ENCODE data around the gene PPP3R1.
"Not testable (repeated sequence)": the region's sequence is repeated elsewhere in the genome, so short reads cannot be mapped to it uniquely, and the experiment has no call there.

PPP3R1 gene

DNA sequence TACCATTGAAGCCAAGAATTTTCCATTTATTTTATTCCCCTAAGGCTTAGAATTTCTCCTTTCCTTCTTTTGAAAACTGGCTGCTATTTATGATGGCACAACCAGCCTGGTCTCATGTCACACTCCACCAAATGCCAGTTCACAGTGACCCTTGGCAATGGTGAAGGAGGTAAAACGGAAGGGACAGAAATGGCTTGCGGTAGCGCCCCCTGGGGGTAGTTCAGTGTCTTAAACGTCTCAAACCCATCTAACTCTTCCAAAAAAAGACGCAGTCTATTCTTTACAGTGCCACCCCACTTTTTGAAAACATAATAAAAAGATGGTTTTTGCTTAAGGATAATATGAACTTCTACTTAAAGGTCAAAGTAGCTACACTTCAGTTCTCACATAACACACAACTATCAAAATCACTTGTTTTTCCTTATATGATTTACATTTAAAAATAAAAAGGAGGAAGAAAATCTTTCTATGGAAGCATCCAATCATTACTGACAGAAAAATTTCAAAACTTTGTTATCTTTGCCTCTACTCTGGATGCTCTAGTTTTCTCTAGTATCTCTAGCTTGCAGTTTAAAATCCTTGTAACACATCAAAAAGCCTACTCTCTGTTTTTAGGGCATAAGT, 66.7 kb downstream of the PPP3R1 start:
- peak; percentile 62 for DNase-seq

DNA sequence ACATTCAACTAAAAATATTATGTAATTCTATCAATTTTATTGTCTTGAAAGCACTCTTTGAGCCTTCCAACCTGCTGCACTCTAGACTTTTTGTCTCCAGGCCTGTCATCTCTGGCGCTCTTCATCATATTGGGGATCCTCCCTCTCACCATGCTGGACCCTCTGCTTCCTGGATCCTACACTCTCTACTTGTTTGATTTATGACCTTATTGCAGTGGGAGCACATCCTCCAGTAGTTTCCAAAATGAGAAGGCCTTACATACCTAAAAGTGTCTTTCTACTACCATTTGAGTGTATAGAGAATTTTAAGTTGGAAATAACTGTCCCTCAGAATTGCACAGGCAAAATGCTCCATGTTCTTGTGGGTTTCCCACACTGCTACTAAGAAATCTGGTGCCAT, 69.4 kb downstream of the PPP3R1 start:
- DNase-seq: no peak

DNA sequence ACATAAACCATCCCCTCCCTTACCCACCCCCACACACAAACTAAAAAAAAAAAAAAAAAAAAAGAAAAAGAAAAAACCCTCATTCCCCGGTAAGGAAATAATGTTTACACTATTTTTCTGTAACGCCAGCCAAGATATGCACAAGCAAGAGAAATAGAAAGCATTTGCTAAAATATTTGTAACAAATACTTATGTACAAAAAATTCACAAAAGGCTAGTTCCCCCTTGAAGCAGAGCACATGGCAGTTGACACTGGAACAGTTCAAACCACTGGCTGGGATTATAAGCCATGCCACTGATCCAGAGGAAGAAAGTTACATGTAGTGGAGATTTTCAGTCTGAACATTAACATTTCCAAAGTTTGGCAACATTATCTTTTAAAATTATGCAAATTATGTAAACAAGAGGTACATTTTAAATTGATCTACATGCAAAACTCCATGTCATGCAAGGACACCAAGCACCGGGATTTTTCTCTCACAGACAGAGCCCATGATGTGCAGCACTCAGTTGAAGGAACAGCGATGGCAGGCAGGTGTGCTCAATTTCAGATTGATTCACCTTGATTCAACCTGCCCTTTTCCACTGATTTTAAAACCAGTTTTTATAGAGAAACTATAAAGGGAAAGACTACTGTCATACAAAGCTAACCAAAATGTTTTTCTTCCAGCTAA, 73.2 kb downstream of the PPP3R1 start:
- no peak for DNase-seq

DNA sequence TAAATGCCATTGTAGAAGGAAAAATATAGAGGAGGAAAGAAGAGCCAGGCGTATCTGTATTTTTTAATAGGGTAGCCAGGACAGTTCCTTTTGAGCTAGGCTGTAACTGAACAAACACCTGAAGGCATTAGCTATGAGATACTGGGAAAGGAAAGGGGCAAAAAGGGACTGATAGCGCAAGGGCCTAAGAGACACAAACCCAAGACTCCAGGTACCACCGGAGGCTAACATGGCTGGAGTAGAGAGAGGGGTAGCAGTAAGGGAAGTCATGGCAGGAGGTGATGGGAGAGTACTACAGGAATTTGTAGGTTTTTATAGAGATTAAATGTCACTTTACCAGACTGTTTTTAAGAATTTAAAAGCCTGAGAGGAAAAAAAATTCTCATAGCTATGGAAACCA, 73.9 kb downstream of the PPP3R1 start:
- DNase-seq: no peak

DNA sequence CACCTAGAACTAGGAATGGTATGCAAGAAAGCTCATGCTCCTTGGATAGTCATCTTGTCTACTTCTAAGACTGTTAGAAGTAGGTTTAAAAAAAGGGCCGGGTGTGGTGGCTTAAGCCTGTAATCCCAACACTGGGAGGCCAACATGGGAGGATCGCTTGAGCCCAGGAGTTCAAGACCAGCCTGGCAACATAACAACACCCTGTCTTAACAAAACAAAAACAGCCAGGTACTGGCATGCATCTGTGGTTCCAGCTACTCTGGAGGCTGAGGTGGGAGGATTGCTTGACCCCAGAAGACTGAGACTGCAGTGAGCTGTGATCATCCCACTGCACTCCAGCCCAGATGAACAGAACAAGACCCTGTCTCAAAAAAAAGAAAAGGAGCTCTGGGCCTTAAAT, 74.8 kb downstream of the PPP3R1 start:
- no peak for DNase-seq

DNA sequence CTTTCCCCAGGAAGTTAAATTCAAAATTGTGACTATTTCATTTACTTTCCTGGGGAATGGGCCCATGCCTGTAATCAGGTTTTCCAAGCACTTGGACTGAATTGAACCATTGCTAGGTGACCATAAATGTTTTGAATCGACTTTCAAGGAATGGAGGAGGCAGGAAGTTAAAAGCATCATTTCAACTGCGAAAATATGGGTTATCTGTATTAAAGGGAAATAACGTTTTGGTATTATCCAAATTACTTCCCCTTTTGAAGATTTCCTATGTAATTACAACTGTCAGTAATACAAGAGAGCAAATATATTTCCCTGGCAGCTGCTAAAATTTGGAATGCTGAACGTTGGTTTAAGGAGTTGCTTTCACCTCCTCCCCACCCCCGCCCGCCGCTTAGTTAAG, 75.7 kb downstream of the PPP3R1 start:
- DNase-seq: no peak

DNA sequence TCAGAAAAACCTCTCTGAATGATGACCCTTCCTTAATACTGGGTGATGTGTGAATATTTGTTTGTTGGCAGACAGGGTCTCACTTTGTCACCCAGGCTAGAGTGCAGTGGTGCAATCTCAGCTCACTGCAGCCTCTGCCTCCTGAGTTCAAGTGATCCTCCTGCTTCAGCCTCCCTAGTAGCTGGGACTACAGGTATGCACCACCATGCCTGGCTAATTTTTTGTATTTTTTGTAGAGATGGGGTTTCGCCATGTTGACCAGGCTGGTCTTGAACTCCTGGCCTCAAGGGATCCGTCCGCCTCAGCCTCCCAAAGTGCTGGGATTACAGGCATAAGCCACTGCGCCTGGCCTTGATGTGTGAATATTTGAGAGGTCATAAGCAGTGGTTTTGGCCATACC, 77.1 kb downstream of the PPP3R1 start:
- not testable (repeated sequence) for DNase-seq

DNA sequence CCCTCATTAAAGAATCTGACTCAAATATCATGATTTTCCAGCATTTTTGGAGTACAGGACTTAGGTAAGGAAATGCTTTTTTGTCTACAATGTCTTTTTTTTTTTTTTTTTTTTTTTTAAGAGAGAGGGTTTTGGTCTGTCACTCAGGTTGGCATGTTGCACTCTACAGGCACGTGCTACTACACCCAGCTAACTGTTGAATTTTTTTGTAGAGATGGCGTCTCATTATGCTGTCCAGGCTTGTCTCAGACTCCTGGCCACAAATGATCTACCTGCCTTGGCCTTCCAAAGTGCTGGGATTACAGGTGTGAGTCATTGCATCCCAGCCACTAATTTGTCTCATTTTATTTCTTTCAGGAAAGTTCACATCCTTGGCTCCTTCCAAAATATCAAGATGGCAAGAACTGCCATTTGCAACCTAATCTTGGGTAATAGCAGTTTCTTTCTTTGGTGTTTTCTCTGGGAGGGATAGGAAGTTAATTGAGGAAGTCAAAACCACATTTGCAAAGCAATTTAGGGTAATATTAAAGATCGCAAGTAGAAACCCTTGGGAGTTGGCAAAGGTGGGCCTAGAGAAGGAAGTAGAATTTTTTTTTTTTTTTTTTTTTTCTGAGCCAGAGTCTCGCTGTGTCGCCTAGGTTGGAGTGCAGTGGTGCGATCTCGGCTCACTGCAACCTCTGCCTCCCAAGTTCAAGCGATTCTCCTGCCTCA, 79.2 kb downstream of the PPP3R1 start:
- no peak for DNase-seq

DNA sequence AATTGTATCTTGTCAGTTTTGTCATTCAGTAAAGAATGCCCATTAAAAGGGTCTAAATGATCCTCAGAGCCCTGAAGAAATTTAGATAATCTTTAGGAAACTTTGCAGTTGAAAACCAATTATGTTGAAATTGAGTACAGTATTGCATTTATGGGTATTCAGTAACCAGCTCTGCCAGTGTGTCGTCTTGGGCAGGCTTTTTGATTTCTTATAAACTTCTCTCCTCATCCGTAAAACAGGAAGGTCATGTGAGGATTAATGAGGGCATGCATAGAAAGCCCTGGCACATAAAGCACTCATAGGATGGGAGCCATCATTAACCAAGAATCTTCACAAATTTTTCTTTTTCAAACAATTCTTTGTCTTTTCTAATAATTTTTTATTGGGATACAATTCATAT, 79.8 kb downstream of the PPP3R1 start:
- no peak for DNase-seq

DNA sequence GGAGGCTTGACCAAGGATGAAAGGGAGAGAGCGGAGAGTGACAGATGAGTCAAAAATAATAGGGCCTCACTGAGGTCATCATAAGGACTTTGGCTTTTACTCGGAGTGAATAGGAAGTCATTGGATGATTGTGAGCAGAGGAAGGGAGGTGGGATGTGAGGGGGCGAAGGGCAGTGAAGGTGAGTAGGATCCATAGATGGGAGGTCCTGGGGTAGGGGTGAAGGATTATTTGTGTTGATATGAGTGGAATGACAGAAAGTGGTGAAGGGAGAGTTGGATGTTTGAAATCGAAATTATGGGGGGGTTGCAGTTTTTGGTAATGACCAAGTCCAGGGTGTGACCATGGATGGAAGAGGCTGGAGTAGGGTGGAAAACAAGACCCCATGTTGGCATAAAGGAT, 80.6 kb downstream of the PPP3R1 start:
- DNase-seq: no peak

DNA sequence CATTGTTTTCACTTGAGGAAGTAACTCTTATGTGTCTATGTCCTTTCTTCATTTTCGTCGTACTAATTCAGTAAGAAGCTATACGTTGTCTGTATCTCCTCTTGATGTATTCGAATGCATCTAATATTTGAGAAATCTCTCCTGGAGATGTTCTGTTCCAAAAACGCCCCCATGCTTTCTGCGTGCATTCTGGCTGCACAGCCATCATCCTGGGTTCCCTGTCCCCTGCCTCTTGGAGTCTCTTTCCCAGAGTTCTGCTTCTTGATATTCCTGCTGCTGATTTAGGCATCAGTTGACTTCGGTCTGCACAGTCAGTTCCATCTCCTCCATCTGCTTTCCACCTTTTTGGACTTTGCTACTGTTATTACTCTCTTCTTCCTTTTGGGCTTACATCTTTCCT, 81.2 kb downstream of the PPP3R1 start:
- DNase-seq: no peak

DNA sequence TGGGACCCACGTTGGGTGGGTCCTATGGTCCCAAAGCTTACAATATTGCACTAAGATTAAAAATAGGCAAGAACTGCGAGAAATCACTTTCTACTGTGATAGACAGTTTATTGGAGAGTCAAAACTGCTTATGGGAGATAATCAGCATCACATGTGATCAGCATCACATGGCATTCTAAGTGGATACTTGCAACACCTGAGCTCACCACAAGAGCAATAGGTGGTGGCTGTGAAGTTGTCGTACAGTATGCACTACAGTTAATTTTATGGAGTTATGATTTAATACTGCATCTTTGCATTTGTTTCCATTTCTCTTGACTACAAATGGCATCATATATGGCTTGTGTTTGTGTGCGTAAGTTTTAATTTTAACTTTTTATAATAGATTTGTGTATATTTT, 83.0 kb downstream of the PPP3R1 start:
- no peak for DNase-seq

DNA sequence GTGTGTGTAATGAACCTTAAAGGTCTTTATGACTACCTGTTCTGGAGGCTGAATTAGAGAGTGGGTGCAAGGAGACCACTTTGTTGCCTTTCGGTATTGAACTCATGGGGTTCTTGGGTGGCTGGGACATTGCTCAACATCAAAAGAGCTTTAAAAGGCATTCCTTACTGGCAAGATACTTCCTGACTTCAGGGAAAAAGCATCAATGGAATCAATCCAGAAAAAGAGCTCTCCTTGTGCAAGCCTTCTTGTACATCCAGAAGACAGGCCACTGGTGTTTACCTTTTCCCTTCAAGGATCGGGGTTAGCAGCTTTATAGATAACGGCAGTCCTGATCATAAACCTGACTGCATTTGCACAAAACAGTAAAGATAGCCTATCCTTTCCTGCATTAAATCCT, 85.1 kb downstream of the PPP3R1 start:
- no peak for DNase-seq

DNA sequence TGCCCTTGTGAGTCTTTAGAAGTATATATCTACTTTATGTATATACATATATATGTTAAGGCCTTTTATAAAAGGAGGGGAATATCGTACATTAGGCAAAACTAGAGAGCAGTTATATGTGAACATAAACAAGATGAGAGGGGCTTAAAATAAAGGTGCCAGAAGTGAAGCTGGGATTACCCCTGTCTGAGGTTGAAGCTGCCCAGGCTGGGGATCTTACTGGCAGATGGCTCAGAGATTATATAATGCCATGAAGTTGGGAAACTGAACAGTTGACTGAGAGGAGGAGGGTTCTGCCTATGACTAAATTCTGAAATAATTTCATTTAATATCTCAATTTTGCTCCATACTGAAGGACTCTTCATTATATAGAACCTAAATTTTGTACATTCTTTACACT, 88.7 kb downstream of the PPP3R1 start:
- DNase-seq: no peak

DNA sequence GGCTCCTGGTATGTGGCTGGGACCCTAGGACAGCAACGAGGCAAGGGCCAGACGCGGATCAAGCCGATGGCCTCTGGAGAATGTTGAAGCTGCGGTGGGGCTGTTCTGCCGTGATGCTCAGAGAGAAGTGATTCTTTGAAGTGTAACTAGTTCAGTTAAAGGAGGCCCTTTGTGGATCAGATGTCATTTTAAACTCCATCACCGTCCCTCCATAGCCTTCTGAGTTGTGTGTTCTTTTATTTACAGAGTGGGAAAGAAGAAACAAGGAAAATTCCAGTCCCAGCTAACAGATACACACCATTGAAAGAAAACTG, 94.2 kb downstream of the PPP3R1 start:
- no peak for DNase-seq

DNA sequence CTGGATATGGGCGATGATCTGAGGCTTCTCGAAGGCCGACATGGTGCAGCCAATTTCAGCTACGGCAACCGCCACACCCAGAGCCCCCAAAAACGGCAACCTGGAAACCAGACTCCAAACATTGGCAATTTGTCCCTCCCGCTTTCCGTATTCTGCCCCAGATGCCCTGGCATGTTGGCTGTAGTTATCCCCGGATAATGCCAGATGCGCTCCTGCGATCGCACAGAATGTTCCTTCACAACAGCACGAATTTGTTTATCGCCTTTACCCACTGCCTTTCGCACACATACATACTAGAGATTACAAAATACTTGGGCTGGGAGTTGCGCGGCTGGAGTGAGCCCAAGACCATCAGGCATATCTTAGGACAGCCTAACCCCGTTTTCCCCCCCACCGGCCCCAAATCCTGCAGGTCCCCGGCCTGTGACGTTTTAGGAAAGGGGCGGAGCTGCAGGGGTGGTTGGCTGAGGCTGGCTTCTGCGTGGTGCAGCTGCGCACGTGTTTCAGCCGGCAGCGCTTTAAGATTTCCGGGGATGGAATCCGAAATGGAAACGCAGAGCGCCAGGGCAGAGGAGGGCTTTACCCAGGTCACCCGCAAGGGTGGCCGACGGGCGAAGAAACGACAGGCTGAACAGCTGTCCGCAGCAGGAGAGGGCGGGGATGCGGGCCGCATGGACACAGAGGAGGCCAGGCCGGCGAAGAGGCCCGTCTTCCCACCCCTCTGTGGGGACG, 94.8 kb downstream of the PPP3R1 start, which contains the start of gene PNO1:
TSS of gene PNO1 (plus strand) at position 487 of the 732 bp plus-strand sequence. CDS start at position 534, 47 bp downstream.
- DNase-seq: peak; percentile 97

DNA sequence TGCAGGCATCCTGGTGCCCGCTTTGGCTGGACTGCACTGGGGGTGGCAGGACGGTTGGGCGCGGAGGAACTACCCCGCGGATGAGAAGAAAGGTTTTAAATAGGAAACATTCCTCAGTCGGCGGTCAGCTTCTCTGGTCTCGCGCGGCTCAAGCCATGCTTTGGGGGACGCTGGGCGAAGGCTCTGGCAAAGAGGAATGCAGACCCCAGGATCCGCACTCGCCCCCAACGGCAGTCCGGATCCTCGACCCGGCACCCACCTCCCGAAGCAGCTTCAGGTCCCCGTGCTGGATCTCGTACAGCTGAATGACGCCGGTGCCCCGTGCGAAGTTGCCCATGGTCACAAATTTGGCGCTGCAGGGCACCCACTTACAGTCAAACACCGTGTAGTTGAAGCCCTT, 95.3 kb downstream of the PPP3R1 start:
- no peak for DNase-seq

DNA sequence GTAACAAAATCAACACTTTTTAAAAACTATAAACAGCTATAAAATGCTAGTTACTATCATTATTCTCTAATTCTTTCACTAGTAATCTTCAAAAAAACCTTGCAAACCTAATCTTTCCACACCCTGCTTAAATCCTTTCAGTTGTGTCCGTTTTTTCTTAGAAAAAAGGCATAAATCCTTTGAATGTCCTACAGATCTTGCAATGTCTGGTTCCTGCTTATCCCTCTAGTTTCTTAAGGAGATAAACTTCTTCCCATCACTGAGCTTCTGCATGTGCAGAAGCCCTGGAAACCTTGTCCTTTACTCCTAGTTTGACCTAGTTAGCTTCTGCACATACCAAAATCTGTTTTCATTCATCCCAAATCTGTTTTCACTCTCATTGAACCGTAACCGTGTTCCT, 95.9 kb downstream of the PPP3R1 start:
- DNase-seq: no peak

DNA sequence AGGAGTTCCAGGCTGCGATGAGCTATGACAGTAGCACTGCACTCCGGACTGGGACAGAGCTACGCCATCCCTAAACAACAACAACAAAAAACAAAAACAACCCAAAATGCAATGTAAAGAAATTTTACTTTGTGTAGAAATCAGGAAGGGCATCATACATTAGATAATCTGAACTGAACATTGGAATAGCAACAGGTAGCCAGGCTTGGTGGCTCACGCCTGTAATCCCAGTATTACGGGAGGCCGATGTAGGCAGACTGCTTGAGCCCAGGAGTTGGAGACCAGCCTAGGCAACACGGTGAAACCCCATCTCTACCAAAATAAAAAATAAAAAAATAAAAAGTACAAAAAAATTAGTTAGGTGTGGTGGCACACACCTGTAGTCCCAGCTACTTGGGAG, 96.7 kb downstream of the PPP3R1 start:
- DNase-seq: no peak

DNA sequence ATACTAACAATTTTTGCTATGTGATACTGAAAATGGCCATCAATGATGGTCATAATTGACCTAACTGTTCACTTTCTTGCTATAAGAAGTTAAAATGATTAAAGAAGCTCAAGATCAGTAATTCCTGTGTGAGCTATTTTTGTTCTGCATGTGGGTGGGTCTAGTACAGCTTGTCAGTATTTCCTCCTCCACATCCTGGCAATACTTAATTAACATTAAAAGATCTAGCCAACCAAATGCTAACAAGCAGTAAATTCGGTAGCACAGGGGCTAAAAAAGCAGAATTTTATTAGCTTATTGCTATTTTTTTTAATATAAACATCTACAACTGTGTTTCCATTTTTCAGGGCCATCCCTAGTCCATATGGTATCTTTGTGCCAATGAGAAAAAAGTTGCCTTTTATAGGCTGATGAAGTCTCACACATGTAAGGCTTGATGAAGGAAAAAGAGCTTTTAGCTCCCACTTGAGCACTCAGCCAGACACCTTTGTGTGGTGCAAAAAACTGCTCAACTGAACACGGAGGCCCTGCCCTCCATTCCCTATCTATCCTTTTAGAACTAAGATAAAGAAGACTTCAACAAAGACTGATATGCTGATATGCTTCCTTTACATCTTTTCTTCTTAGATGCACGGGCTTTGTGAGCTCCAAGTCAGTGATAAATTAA, 99.5 kb downstream of the PPP3R1 start:
- no peak for DNase-seq

DNA sequence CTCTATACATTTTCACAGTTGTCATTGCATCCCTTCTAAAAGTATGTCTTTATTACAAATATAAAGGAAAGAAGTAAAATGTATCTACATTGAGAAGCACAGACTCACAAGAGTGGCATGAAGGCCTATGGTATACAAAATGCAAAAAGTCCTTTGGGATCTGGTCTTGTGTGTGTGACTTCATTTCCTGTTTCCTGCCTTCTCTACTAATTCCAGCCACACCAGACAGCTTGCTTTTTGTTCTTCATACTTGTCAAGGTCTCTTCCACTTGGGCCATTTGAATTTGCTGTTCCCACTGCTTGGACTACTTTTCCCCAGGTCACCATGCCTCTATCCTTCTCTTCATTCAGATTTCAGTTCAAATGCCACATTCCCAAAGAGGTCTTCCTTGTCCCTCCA, 101.3 kb downstream of the PPP3R1 start:
- DNase-seq: no peak

DNA sequence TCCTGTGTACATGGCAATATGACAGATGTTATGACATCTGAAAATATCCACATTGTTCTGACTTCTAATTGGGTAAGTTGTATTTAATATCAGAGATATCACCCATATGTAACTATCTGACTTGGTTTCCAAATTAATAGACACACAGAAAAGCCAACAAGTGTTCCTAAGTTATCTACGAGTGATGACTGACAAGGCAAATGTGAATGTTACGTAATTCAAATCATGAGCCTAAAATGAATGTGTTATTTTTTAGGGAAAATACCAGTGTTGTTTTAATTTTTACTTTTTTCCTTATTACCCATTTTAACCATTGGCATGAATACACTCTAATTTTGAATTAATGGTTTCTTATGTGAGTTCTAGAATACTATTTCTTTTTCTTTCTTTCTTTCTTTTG, 110.5 kb downstream of the PPP3R1 start:
- DNase-seq: no peak
